Activated CD8-positive, alpha-beta T cell treated with anti-CD3 and anti-CD28 coated beads, Interleukin-2, amount 10 ng/mL, durations not matched to agents 7 days and 5 days (primary cell): Measurements from ENCODE around the gene PHF23. TPM values are rescaled to one million over a fixed set of nuclear protein-coding genes. Genes with fewer than 3 reads are reported as not detected.

ENCODE experiments used
- ATAC-seq: fragments of 150-1000 bp; cut with Tn5 transposase; one replicate; pipeline ENCODE4 v1.10.0; 2021; ENCODE audit warnings: moderate library complexity
- CTCF ChIA-PET: fragments of 350-600 bp; sonication (Branson Sonifier 250); formaldehyde crosslinking; loops from one replicate; lab custom pipeline; 2021; ENCODE audit warnings: antibody characterized with exemption; lab: Charles Lee
- POLR2A ChIA-PET: fragments of 350-600 bp; sonication (Branson Sonifier 250); formaldehyde crosslinking; loops from one replicate; lab custom pipeline; 2021; ENCODE audit warnings: antibody characterized with exemption; lab: Charles Lee
- DNase-seq: peaks from one replicate; pipeline ENCODE4 v3.0.0-alpha.2; 2020
- H3K27ac Mint-ChIP-seq: one replicate; pipeline ENCODE4 v1.8.0; 2021; ENCODE audit warnings: mild to moderate bottlenecking, mixed read lengths
- H3K27me3 Mint-ChIP-seq: one replicate; pipeline ENCODE4 v1.8.0; 2021; ENCODE audit warnings: low read depth, mixed read lengths
- H3K36me3 Mint-ChIP-seq: one replicate; pipeline ENCODE4 v1.8.0; 2021; ENCODE audit warnings: low read depth, mixed read lengths
- H3K4me1 Mint-ChIP-seq: one replicate; pipeline ENCODE4 v1.8.0; 2021; ENCODE audit warnings: low read depth, mixed read lengths
- H3K4me3 Mint-ChIP-seq: one replicate; pipeline ENCODE4 v1.8.0; 2021; ENCODE audit warnings: mild to moderate bottlenecking, mixed read lengths
- H3K9me3 Mint-ChIP-seq: one replicate; pipeline ENCODE4 v1.8.0; 2022; ENCODE audit warnings: mixed read lengths; ENCODE audit not compliant: insufficient read depth
- total RNA-seq, 2 experiments: library from RNA; stranded (reverse); gene quantifications; one replicate each; pipeline ENCODE4 v1.2.3, GENCODE V29; 2021

PHF23 gene
- total RNA-seq, result 10 to 100 TPM; 53.6 to 57.9 TPM

DNA sequence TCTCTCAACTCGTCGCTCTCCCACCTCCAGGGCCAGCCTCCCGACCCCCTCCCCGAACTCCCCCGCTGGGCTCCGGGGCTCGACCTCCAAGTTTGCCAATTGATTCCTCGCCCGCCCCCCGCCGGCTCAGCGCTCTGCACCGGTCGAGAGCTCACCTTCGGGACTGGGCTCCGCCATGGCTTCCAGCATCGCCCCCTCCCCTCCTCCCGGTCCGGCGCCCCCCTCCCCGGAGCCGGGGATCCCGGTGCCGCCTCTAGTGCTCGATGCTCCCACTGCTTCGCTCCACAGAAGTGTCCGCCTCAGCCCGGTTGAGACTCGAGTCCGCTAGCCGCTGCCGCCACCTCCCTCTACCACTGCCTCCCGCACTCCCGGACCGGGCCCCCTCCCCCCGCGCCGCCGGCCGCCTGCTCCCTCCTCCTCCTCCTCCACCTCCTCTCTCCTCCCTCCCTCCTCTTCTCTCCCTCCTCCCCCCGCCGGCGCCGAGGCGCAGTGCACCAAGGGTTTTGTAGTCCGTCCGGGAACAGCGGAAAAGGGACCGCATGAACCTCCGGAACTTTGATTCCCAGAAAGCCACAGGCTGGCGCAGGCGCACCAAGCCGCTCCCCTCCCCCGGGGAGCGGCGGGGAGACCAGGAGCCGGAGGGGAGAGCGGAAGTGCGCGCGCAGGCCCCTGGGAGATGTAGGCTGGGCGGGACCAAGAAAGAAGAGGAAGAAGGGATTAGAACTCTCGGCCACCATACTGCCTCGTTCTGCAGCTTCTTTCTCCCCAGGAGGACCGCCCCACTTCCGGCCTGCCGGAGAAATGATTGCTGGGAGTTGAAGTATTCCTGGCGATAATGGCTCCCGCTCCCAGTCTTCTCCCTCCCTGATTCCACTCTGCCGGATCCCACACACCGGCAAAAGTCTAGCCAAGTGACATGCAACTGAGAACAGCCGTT is at the start of gene PHF23:
Gene PHF23, minus strand, starts transcription at position 367 of the 937 bp plus-strand sequence. Its CDS starts 178 bp downstream, at position 189.
- ChIA-PET CTCF (interaction anchor here (1.0 to 3.3 kb wide), 5 partner anchors 11 to 322 kb away, joined by 3 to 24 read pairs (median 3); no protein-coding TSS in a partner anchor), POLR2A (interaction anchor here (0.6 to 4.7 kb wide), 8 partner anchors 11 to 197 kb away, joined by 3 to 35 read pairs (median 3); partner anchors contain the start of genes ACADVL and DLG4)
- Mint-ChIP-seq H3K9me3 (no peaks in the 10 kb centered on the region), H3K27ac (peak within 1 kb of the TSS; percentile 91), H3K27me3 (no peaks in the 10 kb centered on the region), H3K4me3 (peak within 1 kb of the TSS; percentile 98), H3K36me3 (peaks cover 61% of the 10 kb centered on the region), H3K4me1 (peaks cover 66% of the 10 kb centered on the region)
- peak; percentile 67 for ATAC-seq
- peak; percentile 98 for DNase-seq

DNA sequence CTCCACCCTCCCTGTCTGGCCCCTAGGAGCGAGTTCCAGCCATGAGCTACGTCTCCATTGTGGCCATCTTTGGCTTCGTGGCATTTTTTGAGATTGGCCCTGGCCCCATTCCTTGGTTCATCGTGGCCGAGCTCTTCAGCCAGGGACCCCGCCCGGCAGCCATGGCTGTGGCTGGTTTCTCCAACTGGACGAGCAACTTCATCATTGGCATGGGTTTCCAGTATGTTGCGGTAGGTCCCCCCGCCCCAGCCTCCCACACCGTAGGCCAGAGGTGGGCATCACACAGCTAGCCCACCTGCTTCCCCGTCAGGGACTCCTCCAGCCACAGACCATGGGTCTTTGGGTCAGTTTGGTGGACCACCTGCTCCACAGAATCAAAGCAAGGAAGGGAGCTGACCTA is 46.4 kb upstream of the PHF23 start:
- H3K9me3 Mint-ChIP-seq, result no peaks in the 10 kb centered on the region
- no peak overlapping the region for H3K4me3 Mint-ChIP-seq
- POLR2A ChIA-PET, result interaction anchor here (0.5 kb wide), 1 partner anchor 51 kb away, joined by 3 read pairs; the partner anchor contains the start of gene DVL2
- no peaks in the 10 kb centered on the region for H3K36me3 Mint-ChIP-seq
- CTCF ChIA-PET, result interaction anchor here (1.2 to 8.8 kb wide), 3 partner anchors 12 to 240 kb away, joined by 3 to 81 read pairs (median 4); partner anchors contain the start of gene ACAP1
- peaks cover 20% of the 10 kb centered on the region for H3K4me1 Mint-ChIP-seq
- peaks cover 30% of the 10 kb centered on the region for H3K27me3 Mint-ChIP-seq
- ATAC-seq, result no peak
- H3K27ac Mint-ChIP-seq, result no peak overlapping the region
- no peak for DNase-seq

DNA sequence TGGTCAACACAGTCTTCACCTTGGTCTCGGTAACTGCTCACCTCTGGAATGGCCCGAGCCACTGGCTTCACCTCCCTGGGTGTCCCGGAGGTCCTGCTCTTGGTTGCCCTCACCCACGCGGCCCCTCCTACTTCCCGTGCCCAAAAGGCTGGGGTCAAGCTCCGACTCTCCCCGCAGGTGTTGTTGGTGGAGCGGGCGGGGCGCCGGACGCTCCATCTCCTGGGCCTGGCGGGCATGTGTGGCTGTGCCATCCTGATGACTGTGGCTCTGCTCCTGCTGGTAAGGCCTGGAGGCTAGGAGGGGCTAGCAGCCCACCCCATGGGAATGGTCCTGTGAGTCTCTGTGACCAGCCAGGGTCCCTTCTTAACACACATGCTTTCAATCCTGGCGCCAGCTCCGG is 45.7 kb upstream of the PHF23 start:
- POLR2A ChIA-PET, result no interaction called here
- DNase-seq (no peak), ATAC-seq (no peak)
- Mint-ChIP-seq H3K4me1 (peaks cover 27% of the 10 kb centered on the region), H3K36me3 (no peaks in the 10 kb centered on the region), H3K9me3 (no peaks in the 10 kb centered on the region), H3K27ac (no peak overlapping the region), H3K4me3 (no peak overlapping the region), H3K27me3 (peaks cover 31% of the 10 kb centered on the region)
- CTCF ChIA-PET, result interaction anchor here (8.8 kb wide), 1 partner anchor 13 kb away, joined by 81 read pairs; no protein-coding TSS in a partner anchor

DNA sequence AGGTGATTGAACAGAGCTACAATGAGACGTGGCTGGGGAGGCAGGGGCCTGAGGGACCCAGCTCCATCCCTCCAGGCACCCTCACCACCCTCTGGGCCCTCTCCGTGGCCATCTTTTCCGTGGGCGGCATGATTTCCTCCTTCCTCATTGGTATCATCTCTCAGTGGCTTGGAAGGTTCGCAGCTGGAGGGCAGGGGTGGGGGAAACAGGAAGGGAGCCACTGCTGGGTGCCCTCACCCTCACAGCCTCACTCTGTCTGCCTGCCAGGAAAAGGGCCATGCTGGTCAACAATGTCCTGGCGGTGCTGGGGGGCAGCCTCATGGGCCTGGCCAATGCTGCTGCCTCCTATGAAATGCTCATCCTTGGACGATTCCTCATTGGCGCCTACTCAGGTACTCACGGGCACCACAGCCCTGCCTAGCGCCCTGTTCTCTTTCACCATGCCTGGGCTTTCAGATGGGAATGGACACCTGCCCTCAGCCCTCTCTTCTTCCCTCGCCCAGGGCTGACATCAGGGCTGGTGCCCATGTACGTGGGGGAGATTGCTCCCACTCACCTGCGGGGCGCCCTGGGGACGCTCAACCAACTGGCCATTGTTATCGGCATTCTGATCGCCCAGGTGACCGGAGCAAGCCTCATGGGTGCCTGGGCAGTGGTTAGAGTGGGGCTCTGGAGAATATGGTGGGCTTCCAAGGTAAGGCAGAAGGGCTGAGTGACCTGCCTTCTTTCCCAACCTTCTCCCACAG is 44.4 kb upstream of the PHF23 start:
- no peak for DNase-seq
- Mint-ChIP-seq H3K27me3 (peaks cover 33% of the 10 kb centered on the region), H3K4me3 (no peak overlapping the region), H3K4me1 (peaks cover 27% of the 10 kb centered on the region), H3K27ac (no peak overlapping the region), H3K36me3 (no peaks in the 10 kb centered on the region), H3K9me3 (no peaks in the 10 kb centered on the region)
- ChIA-PET POLR2A (no interaction called here), CTCF (interaction anchor here (2.4 to 8.8 kb wide), 2 partner anchors 14 to 46 kb away, joined by 6 to 81 read pairs; partner anchors contain the start of gene NEURL4)
- no peak for ATAC-seq

DNA sequence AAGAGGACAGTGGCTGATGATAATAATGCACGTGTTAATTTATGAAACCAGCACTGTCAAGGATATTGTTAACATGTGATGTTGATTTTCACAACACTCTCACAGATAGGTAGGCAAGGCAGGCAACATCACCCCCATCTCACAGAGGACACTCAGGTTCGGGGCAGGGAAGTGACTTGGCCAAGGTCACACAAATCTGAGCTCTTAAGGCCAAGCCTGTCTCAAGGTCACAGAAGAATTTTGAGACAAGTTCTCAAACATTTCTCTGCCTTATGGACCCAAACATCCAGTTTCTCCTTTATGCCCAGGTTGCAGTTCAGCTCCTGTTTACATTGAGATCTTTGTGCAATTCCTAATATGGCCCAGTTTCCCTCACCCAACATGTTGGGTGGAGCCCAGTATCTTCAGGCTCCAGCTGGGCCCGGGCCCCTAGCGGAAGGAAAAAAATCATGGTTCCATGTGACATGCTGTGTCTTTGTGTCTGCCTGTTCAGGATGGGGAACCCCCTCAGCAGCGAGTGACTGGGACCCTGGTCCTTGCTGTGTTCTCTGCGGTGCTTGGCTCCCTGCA is 43.6 kb upstream of the PHF23 start:
- H3K4me1 Mint-ChIP-seq, result peaks cover 27% of the 10 kb centered on the region
- H3K27ac Mint-ChIP-seq, result no peak overlapping the region
- H3K36me3 Mint-ChIP-seq, result no peaks in the 10 kb centered on the region
- H3K27me3 Mint-ChIP-seq, result peaks cover 29% of the 10 kb centered on the region
- DNase-seq (no peak), ATAC-seq (no peak)
- H3K9me3 Mint-ChIP-seq, result no peaks in the 10 kb centered on the region
- ChIA-PET CTCF (interaction anchor here (1.0 to 8.8 kb wide), 6 partner anchors 9 to 149 kb away, joined by 3 to 81 read pairs (median 6); partner anchors contain the start of genes ACAP1 and NEURL4), POLR2A (interaction anchor here (0.6 to 2.3 kb wide), 2 partner anchors 9 to 220 kb away, joined by 5 to 8 read pairs; no protein-coding TSS in a partner anchor)
- H3K4me3 Mint-ChIP-seq, result no peak overlapping the region

DNA sequence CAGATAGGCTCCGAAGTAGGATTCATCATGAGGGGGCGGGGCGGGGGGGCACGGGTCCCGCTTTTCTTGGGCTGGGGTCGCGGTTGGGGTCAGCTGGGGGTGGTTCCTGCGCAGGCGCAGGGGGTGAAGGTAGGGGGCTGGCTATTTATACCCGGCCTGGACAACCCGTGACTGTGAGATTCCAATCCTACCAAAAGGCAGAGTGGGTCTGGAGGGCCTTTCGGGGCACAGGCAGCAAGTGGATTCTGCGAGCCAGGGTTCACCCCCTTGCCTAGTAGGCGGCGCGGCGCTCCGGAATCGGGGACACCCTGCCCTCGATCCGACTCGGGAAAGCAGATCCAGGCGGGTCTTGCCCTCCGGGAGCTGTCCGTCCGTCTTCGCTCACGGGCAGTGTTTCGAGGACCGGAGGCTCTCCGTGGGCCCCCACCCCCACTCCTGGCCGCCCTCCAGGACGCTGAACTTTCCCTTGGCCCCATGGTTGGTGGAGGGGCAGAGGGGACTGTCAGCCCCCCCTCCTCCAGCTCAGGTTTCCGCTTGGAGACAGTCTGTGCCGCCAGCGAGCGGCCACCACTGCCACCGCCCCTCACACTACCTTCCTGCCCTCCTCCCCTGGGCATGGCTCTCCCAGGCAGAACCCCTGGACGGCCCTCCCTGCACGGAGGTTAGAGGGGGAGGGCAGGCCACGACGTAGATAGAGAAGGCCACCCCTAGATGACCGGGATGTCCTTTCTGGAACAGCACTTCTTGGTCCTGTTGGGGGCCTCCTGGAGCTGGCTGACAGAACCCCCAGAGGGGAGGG is 42.9 kb upstream of the PHF23 start:
- H3K27me3 Mint-ChIP-seq, result peaks cover 29% of the 10 kb centered on the region
- no peaks in the 10 kb centered on the region for H3K9me3 Mint-ChIP-seq
- H3K4me3 Mint-ChIP-seq, result no peak overlapping the region
- no peak for ATAC-seq
- DNase-seq, result no peak
- no peaks in the 10 kb centered on the region for H3K36me3 Mint-ChIP-seq
- peaks cover 27% of the 10 kb centered on the region for H3K4me1 Mint-ChIP-seq
- ChIA-PET CTCF (interaction anchor here (1.0 to 8.8 kb wide), 6 partner anchors 10 to 150 kb away, joined by 3 to 81 read pairs (median 6); partner anchors contain the start of genes ACAP1 and NEURL4), POLR2A (interaction anchor here (0.6 to 2.3 kb wide), 4 partner anchors 10 to 269 kb away, joined by 5 to 8 read pairs (median 5); no protein-coding TSS in a partner anchor)
- H3K27ac Mint-ChIP-seq, result no peak overlapping the region

DNA sequence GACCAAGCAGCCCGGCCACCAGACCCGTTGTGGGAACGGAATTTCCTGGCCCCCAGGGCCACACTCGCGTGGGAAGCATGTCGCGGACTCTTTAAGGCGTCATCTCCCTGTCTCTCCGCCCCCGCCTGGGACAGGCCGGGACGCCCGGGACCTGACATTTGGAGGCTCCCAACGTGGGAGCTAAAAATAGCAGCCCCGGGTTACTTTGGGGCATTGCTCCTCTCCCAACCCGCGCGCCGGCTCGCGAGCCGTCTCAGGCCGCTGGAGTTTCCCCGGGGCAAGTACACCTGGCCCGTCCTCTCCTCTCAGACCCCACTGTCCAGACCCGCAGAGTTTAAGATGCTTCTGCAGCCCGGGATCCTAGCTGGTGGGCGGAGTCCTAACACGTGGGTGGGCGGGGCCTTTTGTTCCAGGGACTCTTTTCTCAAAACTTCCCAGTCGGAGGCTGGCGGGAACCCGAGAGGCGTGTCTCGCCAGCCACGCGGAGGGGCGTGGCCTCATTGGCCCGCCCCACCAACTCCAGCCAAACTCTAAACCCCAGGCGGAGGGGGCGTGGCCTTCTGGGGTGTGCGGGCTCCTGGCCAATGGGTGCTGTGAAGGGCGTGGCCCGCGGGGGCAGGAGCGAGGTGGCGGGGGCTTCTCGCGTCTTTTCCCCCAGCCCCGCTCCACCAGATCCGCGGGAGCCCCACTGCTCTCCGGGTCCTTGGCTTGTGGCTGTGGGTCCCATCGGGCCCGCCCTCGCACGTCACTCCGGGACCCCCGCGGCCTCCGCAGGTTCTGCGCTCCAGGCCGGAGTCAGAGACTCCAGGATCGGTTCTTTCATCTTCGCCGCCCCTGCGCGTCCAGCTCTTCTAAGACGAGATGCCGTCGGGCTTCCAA is 42.1 kb upstream of the PHF23 start, which contains the start of gene SLC2A4:
Gene SLC2A4, plus strand, starts transcription at position 645 of the 879 bp plus-strand sequence. Its CDS starts 217 bp downstream, at position 862.
- peak within 1 kb of the TSS; percentile 50 for H3K27ac Mint-ChIP-seq
- POLR2A ChIA-PET, result interaction anchor here (1.0 to 2.3 kb wide), 3 partner anchors 11 to 269 kb away, joined by 5 to 8 read pairs (median 5); no protein-coding TSS in a partner anchor
- peaks cover 25% of the 10 kb centered on the region for H3K27me3 Mint-ChIP-seq
- peak within 1 kb of the TSS; percentile 73 for H3K4me3 Mint-ChIP-seq
- DNase-seq (peak; percentile 86), ATAC-seq (peak; percentile 76)
- no peaks in the 10 kb centered on the region for H3K9me3 Mint-ChIP-seq
- peaks cover 27% of the 10 kb centered on the region for H3K4me1 Mint-ChIP-seq
- no peaks in the 10 kb centered on the region for H3K36me3 Mint-ChIP-seq
- CTCF ChIA-PET, result interaction anchor here (0.8 to 8.8 kb wide), 13 partner anchors 10 to 279 kb away, joined by 3 to 81 read pairs (median 4); partner anchors contain the start of genes ACAP1, TMEM256 and TMEM95

DNA sequence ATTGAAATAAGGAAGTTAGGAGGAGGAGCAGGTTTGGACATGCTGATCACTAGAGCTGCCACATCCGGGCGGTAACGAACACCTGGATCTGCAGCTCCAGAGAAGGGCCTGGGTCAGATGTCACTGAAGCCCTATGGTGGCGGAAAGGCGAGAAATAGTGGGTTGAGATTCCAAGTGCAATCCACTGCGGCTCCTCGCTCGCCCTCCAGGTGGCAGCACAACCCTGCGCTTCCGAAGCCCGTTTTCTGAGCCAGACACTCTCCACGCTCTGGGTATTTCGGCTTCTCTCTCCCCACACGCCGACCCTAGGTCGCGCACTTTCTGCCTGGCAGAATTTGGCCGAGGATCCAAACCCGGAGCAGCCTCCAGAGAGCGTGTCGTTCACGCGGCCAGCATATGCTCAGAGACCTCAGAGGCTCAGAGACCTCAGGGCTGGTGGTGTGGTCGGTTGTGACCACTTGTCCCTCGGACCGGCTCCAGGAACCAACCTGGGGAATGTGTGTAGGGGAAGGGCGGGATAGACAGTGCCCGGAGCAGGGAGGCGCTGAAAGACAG is 41.3 kb upstream of the PHF23 start:
- peaks cover 27% of the 10 kb centered on the region for H3K4me1 Mint-ChIP-seq
- H3K36me3 Mint-ChIP-seq, result no peaks in the 10 kb centered on the region
- peaks cover 24% of the 10 kb centered on the region for H3K27me3 Mint-ChIP-seq
- ChIA-PET POLR2A (interaction anchor here (1.4 kb wide), 1 partner anchor 28 kb away, joined by 5 read pairs; no protein-coding TSS in a partner anchor), CTCF (interaction anchor here (0.6 to 8.8 kb wide), 14 partner anchors 11 to 328 kb away, joined by 3 to 81 read pairs (median 4); partner anchors contain the start of genes ACAP1, CTDNEP1, TMEM256 and TMEM95)
- H3K27ac Mint-ChIP-seq, result peak overlapping the region; percentile 50
- ATAC-seq (peak; percentile 86), DNase-seq (peak; percentile 90)
- H3K4me3 Mint-ChIP-seq, result peak overlapping the region; percentile 73
- H3K9me3 Mint-ChIP-seq, result no peaks in the 10 kb centered on the region

DNA sequence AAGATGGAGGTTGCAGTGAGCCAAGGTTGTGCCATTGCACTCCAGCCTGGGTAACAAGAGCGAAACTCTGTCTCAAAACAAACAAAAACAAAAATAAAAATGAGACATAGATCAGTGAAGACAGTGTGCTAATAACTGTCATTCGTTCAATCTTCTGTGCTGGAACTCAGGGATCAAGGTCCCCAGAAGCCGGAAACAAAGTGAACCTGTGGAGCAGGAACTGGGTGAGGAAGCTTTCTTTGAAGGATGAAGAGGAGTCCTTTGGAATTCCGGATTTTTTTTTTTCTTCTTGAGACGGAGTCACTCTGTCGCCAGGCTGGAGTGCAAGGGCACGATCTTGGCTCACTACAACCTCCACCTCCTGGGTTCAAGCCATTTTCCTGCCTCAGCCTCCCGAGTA is 40.2 kb upstream of the PHF23 start:
- CTCF ChIA-PET, result interaction anchor here (0.6 to 8.8 kb wide), 4 partner anchors 18 to 406 kb away, joined by 3 to 81 read pairs (median 3); no protein-coding TSS in a partner anchor
- H3K4me3 Mint-ChIP-seq, result no peak overlapping the region
- peaks cover 27% of the 10 kb centered on the region for H3K4me1 Mint-ChIP-seq
- H3K27ac Mint-ChIP-seq, result no peak overlapping the region
- H3K27me3 Mint-ChIP-seq, result peaks cover 24% of the 10 kb centered on the region
- H3K36me3 Mint-ChIP-seq, result no peaks in the 10 kb centered on the region
- ATAC-seq (no peak), DNase-seq (no peak)
- POLR2A ChIA-PET, result no interaction called here
- no peaks in the 10 kb centered on the region for H3K9me3 Mint-ChIP-seq
